PC-9 (cell line): ENCODE measurements around the gene LSP1.

Experiments
- EZH2 ChIP-seq: fragments of 200-600 bp; sonication (generic); IDR thresholded peaks from 2 replicates; pipeline ENCODE4 v1.8.0; 2017; ENCODE audit warnings: antibody characterized with exemption, low read depth
- TF ChIP-seq, protein P1 (sequence below): fragments of 200-600 bp; sonication (generic); conservative IDR thresholded peaks from 2 replicates; pipeline ENCODE4 v1.6.1; 2017; ENCODE audit warnings: mixed run types, antibody characterized with exemption, mild to moderate bottlenecking, moderate library complexity

DNA sequence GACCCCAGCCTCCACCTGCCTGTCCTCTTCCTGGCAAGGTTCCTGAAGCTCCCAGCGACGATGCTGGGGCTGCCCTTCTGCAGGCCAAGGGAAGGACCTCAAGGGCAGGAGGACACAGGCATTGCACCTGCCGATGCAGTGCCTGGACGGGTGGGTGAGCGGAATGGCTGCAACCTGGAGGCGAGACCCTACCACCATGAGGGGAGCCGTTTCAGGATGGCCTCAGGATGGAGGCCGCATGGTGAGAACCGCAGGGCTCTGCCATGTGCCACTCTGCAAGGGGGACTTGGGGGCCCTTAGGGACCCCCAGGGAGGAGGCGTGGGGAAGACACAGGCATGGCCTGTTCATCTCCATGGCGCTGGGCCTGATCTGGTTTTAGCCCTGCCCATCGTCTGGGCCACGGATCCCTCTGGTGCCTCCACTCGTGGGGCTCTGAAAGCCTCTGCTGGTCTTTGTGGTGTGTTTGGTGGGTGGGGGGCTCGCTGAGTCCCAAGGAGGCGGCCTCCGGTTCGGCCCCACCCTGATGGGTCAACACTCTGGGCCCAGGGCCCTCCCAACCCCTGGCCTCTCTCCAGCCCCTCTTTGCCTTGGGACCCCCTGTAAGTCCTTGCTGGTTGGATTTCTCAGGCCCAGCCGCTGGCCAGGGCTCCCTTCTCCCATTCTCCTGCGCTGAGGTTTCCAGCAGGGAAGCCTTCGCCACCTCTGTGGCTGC is 1.3 kb upstream of the LSP1 start:
- TF ChIP-seq, protein P1, sequence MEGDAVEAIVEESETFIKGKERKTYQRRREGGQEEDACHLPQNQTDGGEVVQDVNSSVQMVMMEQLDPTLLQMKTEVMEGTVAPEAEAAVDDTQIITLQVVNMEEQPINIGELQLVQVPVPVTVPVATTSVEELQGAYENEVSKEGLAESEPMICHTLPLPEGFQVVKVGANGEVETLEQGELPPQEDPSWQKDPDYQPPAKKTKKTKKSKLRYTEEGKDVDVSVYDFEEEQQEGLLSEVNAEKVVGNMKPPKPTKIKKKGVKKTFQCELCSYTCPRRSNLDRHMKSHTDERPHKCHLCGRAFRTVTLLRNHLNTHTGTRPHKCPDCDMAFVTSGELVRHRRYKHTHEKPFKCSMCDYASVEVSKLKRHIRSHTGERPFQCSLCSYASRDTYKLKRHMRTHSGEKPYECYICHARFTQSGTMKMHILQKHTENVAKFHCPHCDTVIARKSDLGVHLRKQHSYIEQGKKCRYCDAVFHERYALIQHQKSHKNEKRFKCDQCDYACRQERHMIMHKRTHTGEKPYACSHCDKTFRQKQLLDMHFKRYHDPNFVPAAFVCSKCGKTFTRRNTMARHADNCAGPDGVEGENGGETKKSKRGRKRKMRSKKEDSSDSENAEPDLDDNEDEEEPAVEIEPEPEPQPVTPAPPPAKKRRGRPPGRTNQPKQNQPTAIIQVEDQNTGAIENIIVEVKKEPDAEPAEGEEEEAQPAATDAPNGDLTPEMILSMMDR, result no peak
- TF ChIP-seq EZH2, result no peak
